GM06990 (cell line): ENCODE data around the gene CREG2.

Experiments used
- DNase-seq: peaks from one replicate; pipeline ENCODE4 v3.0.0-alpha.2; 2011; ENCODE audit not compliant: insufficient read length; ENCODE audit errors: extremely low read depth
- H3K27me3 ChIP-seq: replicated peaks from 2 replicates; pipeline ENCODE4 v1.6.0; 2011; ENCODE audit warnings: low read length; ENCODE audit not compliant: control insufficient read depth, insufficient read depth
- H3K36me3 ChIP-seq: 2 replicates; pipeline ENCODE4 v1.5.1; 2011; ENCODE audit warnings: low read length; ENCODE audit not compliant: control insufficient read depth, insufficient read depth
- H3K4me3 ChIP-seq: replicated peaks from 2 replicates; pipeline ENCODE4 v1.5.1; 2011; ENCODE audit warnings: low read depth, mild to moderate bottlenecking, control low read depth, low read length
- TF ChIP-seq, protein P1 (sequence below): IDR thresholded peaks from 2 replicates; pipeline ENCODE4 v1.5.1; 2011; ENCODE audit warnings: low read length, control low read depth, mild to moderate bottlenecking, inconsistent platforms; ENCODE audit not compliant: insufficient read depth, poor library complexity, severe bottlenecking

Gene CREG2

GRCh38 chr2:101362316-101362715 is 25.0 kb downstream of the CREG2 start:
- TF ChIP-seq, protein P1, sequence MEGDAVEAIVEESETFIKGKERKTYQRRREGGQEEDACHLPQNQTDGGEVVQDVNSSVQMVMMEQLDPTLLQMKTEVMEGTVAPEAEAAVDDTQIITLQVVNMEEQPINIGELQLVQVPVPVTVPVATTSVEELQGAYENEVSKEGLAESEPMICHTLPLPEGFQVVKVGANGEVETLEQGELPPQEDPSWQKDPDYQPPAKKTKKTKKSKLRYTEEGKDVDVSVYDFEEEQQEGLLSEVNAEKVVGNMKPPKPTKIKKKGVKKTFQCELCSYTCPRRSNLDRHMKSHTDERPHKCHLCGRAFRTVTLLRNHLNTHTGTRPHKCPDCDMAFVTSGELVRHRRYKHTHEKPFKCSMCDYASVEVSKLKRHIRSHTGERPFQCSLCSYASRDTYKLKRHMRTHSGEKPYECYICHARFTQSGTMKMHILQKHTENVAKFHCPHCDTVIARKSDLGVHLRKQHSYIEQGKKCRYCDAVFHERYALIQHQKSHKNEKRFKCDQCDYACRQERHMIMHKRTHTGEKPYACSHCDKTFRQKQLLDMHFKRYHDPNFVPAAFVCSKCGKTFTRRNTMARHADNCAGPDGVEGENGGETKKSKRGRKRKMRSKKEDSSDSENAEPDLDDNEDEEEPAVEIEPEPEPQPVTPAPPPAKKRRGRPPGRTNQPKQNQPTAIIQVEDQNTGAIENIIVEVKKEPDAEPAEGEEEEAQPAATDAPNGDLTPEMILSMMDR = no peak
- peaks cover 2% of the 10 kb centered on the region; the same call in 1 of the 2 replicates for H3K27me3 ChIP-seq
- H3K4me3 ChIP-seq = no peak overlapping the region
- no peak for DNase-seq
- H3K36me3 ChIP-seq = no peaks in the 10 kb centered on the region

GRCh38 chr2:101361522-101361921 is 25.8 kb downstream of the CREG2 start:
- TF ChIP-seq, protein P1 = no peak
- DNase-seq = no peak
- H3K4me3 ChIP-seq = no peak overlapping the region
- H3K36me3 ChIP-seq = no peaks in the 10 kb centered on the region
- peaks cover 2% of the 10 kb centered on the region; the same call in 1 of the 2 replicates for H3K27me3 ChIP-seq

- H3K36me3 ChIP-seq = no peaks in the 10 kb centered on the region
- DNase-seq = no peak
- TF ChIP-seq, protein P1 = no peak
- H3K27me3 ChIP-seq = peaks cover 2% of the 10 kb centered on the region; the same call in 1 of the 2 replicates
- H3K4me3 ChIP-seq = no peak overlapping the region
These were observed 26.2 kb downstream of the CREG2 start for GRCh38 chr2:101361121-101361520.

- no peak for DNase-seq
- TF ChIP-seq, protein P1 = no peak
- H3K4me3 ChIP-seq = no peak overlapping the region
- peaks cover 2% of the 10 kb centered on the region; the same call in 1 of the 2 replicates for H3K27me3 ChIP-seq
- H3K36me3 ChIP-seq = no peaks in the 10 kb centered on the region
These were observed 27.1 kb downstream of the CREG2 start for GRCh38 chr2:101360232-101360631.

GRCh38 chr2:101359410-101359954 is 27.8 kb downstream of the CREG2 start:
- no peak overlapping the region for H3K4me3 ChIP-seq

More at GRCh38 chr2:101359410-101359954, 27.8 kb downstream of the CREG2 start:
- TF ChIP-seq, protein P1 = no peak
- H3K36me3 ChIP-seq = no peaks in the 10 kb centered on the region
- H3K27me3 ChIP-seq = peaks cover 2% of the 10 kb centered on the region; the same call in 1 of the 2 replicates
- no peak for DNase-seq
